Measurements from ENCODE around the gene PLEKHN1.

The PLEKHN1 gene

GRCh38 chr1:966135-966703 is at the start of gene PLEKHN1:
PLEKHN1 (plus strand) TSS chr1:966482; CDS start chr1:966532, 50 bp downstream.
- no peak for DNase-seq (ENCODE audit: low spot score)

DNA sequence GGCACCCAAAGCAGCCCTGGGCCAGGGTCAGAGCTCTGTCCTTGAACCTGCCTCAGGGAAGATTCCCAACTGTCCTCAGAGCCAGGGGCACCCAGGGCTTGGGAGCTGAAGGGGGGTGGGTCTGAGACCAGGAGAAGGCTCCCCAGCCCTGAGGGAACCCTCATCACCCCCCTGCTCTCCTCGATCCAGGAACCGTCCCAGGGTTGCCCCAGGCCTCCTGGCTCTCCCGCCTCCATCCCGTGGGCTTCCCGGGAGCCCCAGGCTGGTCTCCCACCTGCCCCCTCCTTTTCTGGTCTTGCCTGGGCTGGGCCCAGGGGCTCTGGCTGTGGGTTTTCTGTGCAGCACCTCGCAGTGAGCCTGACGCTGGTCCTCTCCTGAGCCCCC is 49.2 kb upstream of the PLEKHN1 start:
- no peak for DNase-seq (ENCODE audit: low spot score)

DNA sequence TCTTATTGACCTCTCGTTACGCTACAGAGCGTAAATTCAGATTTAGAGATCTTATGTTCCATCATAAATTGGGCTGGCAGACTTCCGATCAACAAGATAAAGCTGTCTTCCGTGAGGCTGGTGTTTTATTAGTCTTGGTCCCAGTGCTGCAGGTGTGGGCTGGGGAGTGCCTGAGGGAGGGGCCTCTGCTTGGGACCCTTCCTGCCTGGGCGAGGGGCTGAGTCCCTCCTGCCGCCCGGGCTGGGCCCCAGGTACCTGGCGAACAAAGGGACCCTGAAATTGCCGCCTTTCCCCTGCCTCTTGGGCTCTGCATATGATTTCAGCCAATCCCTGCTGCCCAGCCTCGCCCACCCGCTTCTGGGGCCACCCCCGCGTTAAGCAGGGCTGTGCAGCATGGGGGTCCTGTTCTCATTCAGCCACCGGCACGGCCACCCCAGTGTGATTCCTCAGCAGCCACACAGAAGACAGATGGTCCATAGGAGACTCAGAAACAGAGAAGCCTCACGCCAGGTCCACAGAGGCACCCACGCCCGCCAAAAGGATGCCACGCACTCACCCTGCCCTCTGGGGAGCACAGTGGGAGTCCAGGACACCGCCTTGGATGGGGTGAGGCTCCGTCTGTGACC is 48.7 kb upstream of the PLEKHN1 start:
- no peak for DNase-seq (ENCODE audit: low spot score)

DNA sequence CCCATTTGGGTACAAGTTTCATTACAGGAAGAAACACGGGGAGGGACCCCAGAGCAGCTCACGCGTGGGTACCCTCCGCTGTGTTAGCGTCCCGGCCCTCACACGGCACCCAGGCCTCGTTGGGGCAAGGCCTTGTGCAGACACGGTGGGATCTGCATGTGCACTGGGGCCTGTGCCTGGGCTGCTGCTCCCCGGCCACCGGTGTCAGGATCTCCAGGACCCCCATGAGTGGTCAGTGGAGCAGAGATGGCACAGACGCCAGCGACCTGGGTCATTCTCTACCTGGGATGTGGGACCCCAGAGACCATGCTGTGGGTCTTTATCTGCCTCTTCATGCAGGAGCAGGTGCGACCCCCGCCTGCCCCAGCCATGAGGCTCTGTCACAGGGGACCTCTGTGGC is 47.9 kb upstream of the PLEKHN1 start:
- no peak for DNase-seq (ENCODE audit: low spot score)

- DNase-seq (ENCODE audit: low spot score): no peak
These were observed 47.4 kb upstream of the PLEKHN1 start for GRCh38 chr1:918843-919242.

DNA sequence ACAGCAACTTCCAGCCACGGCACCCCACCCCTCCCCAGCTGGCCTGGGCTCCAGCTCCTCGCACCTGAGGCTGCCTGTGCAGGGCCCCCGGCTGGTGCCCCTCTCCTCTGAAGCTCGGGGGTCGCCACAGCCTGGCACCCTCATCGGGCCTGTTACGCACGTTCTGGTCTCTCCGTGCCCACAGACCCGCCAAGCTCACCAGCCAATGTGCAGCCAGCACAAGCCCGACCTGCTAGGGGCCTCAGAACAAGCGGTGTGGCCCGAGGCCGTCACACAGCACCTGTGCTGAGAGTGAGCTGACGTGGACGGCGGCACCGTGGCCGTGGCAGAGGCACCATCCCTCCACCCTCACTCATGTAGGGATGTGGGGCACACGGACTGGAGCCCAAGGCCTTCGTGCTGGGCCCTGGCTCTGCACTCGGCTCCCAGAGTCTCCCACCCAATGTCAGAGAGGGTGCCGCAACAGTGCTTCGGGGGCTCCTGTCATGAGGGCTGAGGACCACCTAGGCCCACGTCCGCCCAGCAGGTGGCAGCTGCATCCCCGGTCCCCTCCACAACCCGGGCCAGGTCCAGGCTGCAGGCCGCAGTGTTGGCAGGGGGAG is 46.9 kb upstream of the PLEKHN1 start:
- no peak for DNase-seq (ENCODE audit: low spot score)

- DNase-seq (ENCODE audit: low spot score): no peak
These were observed 46.3 kb upstream of the PLEKHN1 start for GRCh38 chr1:920010-920409.

DNA sequence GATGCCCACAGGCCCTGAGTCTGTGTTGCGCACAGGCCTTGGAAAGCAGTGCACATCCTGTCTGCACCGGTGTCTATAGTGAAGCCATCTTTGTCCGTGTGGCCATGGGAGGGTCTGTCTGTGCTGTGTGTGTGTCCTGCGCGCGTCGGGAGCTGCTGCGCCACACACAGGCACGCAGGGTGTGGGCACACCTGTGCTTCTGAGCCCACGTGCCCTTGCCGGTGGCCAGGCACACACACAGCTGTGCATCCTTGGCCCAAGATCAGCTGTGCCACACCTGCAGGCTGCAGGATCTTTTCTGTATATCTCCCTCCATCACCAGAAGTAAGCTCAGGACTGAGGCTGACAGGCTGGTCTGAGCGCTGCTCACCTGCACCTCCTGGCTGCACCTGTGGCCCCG is 45.8 kb upstream of the PLEKHN1 start:
- DNase-seq (ENCODE audit: low spot score): no peak

- peak; percentile 69 for DNase-seq (ENCODE audit: low spot score)
These were observed 45.1 kb upstream of the PLEKHN1 start for GRCh38 chr1:921011-921837.

DNA sequence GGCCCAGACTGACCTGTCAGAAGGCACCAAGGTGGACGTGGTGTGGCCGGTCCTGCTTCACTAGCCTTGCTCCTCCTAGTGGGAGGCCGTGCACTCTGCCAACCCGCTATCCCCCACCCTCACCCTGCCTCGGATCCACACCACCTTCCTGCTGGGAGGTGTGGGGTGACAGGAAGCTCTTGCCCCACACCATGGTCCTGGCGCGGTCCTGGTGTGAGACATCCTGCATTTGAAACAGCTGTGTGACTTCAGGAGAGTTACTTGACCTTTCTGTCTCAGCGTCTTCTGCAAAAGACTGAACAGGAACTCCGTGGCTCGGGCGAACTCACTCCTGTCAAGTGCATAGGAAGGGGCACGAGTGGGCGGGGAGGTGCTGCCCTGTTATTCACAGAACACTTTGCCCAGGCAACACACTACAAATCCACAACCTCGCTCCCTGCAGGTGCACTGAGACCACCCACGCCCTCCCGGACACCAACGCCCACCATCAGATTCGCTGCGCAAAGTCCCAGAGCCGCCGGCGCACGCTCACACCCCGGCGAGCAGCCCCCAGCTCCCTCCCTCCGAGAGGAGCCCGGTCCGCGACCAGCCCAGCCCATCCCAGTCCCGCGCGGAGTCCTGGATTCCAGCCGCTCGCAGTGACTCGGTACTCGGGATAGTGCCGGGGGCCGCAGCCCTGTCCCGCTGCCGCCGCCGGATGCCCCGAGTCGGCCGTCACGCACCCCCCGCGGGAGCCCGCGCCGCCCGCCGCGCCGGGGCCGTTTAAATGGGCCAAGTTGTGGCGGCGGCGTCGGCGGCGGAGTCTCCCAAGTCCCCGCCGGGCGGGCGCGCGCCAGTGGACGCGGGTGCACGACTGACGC is 42.9 kb upstream of the PLEKHN1 start, which contains the start of gene SAMD11:
SAMD11 (plus strand) TSS at position 793 of the 860 bp plus-strand sequence. CDS start 509 bp downstream, outside the sequence.
- DNase-seq (ENCODE audit: low spot score): peak; percentile 67

- DNase-seq (ENCODE audit: low spot score): no peak
These were observed 42.2 kb upstream of the PLEKHN1 start for GRCh38 chr1:923991-924655.

GRCh38 chr1:924656-925560 is 41.4 kb upstream of the PLEKHN1 start:
- DNase-seq (ENCODE audit: low spot score): no peak

DNA sequence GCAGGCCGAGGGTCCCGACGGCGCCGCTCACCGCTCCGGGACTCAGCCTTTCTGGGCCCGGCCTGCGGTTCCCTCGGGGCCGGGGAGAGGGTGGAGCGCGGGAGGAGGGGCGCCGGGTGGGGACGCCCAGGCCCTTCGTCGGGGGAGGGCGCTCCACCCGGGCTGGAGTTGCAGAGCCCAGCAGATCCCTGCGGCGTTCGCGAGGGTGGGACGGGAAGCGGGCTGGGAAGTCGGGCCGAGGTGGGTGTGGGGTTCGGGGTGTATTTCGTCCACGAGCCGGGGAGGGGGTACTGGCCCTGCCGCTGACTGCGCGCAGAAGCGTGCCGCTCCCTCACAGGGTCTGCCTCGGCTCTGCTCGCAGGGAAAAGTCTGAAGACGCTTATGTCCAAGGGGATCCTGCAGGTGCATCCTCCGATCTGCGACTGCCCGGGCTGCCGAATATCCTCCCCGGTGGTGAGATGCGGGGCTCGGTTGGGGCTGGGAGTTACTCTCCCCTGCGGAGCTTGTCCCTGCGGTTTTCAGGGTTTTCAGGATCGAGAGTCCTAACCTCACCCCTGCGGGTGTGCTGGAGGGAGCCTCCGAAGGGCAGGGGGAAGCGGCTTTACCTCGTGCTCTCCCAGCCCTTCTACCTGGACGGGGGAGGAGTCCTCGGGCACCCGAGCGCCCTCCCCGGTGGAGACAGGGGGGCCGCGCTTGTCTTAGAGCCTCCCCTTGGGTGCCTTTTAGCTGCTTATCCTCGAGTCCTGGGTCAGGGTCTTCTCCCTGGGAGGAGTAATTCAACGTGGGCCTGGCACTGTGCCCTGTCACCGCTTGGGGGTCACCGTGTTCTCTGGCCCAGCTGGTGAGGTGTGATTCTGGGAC is 40.5 kb upstream of the PLEKHN1 start:
- DNase-seq (ENCODE audit: low spot score): no peak

GRCh38 chr1:927234-927633 is 39.0 kb upstream of the PLEKHN1 start:
- DNase-seq (ENCODE audit: low spot score): no peak

DNA sequence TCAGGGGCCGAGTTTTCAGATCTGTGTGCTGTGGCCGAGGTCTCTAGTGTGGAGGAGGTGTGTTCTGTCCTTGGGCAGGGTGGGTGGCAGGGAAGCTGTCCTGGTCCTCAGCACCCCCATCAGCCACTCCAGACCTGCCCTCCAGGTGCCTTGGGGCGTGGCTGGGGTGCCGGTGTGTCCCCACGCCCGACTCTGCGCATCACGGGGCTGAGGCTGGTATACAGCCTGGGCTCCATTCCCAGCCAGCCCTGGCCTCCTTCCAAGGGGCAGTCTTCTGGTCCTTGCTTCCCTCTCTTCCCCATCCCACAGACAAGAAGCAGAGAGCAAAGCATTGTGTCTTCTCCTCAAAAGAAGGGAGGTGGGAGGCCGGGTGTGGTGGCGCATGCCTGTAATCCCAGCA is 38.5 kb upstream of the PLEKHN1 start:
- no peak for DNase-seq (ENCODE audit: low spot score)

GRCh38 chr1:928825-929661 is 37.2 kb upstream of the PLEKHN1 start:
- DNase-seq (ENCODE audit: low spot score): no peak

DNA sequence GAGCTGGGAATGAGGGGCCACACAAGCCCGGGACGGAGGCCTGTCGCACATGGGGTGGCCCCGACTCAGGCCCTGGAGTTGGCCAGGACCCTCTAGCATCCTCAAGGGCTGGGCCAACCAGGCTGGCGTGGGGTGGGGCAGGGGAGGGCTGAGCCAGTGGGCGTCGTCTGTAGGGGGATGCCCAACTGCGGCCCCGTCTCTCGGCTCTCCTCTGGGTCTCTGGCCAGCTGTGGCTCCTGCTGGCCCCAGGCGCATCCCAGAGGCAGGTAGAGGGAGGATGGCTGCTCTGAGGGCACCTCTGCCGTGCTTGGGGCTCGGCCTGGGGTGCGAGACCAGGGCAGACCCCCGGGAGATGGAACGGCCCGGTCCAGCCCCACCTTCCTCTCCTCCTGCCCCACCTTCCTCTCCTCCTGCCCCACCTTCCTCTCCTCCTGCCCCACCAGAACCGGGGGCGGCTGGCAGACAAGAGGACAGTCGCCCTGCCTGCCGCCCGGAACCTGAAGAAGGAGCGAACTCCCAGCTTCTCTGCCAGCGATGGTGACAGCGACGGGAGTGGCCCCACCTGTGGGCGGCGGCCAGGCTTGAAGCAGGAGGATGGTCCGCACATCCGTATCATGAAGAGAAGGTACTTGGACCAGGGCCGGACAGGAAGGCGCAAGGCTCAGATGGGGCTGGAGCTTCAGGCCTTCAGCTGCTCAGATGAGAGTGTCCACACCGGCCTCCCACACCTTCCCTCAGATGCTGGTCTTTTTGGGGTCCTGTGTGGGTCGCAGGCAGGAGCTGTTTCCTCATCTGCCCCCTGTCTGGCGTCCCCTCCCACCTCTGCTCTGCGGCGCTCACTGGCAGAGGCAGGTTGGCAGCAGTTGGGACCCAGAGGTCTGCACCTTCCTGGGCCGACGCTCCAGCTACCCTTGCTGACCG is 36.3 kb upstream of the PLEKHN1 start:
- no peak for DNase-seq (ENCODE audit: low spot score)

Measured in Ammon's horn (tissue), 1 donor.